Kidney epithelial cell (primary cell): ENCODE results near the gene CUZD1. TPM values are rescaled to one million over a fixed set of nuclear protein-coding genes. Genes with fewer than 3 reads are reported as not detected.
"Not testable (repeated sequence)": the region's sequence is repeated elsewhere in the genome, so short reads cannot be mapped to it uniquely, and the experiment has no call there.

ENCODE experiments used
- DNase-seq: peaks from one replicate; pipeline ENCODE4 v3.0.0-alpha.2; 2010; ENCODE audit warnings: low read depth
- H3K27me3 ChIP-seq: 2 replicates; pipeline ENCODE4 v1.6.0; 2011; ENCODE audit warnings: low read length; ENCODE audit not compliant: control insufficient read depth, insufficient read depth
- H3K36me3 ChIP-seq: 2 replicates; pipeline ENCODE4 v1.5.1; 2011; ENCODE audit warnings: low read length; ENCODE audit not compliant: control insufficient read depth, insufficient read depth
- H3K4me3 ChIP-seq: 2 replicates; pipeline ENCODE4 v1.5.1; 2011; ENCODE audit warnings: low read depth, mild to moderate bottlenecking, control low read depth, low read length
- total RNA-seq: library from RNA; depleted of rRNA; stranded (reverse); fragments of >200 nt; gene quantifications from 2 replicates; pipeline ENCODE4 v1.2.3, GENCODE V29; 2015
- TF ChIP-seq, protein P1 (sequence below): IDR thresholded peaks from 2 replicates; pipeline ENCODE4 v1.5.1; 2011; ENCODE audit warnings: mild to moderate bottlenecking, moderate library complexity, low read length, control low read depth, inconsistent platforms; ENCODE audit not compliant: insufficient read depth, poor library complexity, severe bottlenecking

CUZD1 gene
- total RNA-seq, 1 donor from 2014 or later, result 1.2 TPM

DNA sequence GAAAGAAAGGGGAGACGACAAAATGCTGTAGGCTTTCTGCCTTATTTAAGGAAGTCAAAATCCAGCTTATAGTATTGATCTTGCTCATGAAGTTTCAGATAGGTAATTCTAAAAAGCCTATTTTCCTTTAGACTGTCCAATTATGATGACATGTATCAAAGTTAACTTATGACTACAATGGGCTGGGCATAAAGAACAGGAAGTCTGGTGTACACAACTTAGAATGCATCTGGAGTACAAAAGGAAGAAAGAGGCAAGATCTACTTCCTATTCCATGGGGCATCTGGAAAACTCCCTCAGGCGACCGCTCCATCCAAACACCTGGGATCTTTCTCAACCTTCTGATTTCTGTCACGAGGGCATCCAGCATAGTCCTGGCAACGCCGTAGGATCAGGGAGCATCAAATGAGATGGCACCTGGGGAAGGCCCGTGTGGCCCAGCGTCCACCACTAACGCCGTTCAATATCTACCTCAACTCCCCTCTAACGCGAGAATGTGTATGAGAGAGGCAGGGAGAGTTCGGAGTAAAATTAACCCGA is 33.2 kb upstream of the CUZD1 start:
- TF ChIP-seq, protein P1, sequence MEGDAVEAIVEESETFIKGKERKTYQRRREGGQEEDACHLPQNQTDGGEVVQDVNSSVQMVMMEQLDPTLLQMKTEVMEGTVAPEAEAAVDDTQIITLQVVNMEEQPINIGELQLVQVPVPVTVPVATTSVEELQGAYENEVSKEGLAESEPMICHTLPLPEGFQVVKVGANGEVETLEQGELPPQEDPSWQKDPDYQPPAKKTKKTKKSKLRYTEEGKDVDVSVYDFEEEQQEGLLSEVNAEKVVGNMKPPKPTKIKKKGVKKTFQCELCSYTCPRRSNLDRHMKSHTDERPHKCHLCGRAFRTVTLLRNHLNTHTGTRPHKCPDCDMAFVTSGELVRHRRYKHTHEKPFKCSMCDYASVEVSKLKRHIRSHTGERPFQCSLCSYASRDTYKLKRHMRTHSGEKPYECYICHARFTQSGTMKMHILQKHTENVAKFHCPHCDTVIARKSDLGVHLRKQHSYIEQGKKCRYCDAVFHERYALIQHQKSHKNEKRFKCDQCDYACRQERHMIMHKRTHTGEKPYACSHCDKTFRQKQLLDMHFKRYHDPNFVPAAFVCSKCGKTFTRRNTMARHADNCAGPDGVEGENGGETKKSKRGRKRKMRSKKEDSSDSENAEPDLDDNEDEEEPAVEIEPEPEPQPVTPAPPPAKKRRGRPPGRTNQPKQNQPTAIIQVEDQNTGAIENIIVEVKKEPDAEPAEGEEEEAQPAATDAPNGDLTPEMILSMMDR, result no peak
- Histone ChIP-seq H3K4me3 (peak overlapping the region; percentile 69), H3K27me3 (no peaks in the 10 kb centered on the region), H3K36me3 (no peaks in the 10 kb centered on the region)
- DNase-seq, result no peak

DNA sequence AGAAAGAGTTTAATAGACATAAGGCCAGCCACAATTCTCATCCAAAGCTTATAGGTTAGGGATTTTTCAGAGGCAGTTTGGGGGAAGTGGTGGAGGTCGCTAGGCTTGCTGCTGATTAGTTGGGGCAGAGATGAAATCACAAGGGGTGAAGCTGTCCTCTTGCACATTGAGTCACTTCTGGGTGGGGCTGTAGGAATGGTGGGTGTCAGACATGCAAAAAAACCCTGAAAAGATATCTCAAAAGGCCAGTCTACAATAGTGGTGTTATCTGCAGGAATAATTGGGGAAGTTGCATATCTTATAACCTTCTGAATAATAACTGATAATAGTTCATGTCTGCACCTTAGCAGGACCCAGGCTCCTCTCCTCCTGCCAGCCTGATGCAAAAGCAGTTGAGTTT is 31.6 kb upstream of the CUZD1 start:
- TF ChIP-seq, protein P1, result no peak
- Histone ChIP-seq H3K4me3 (no peak overlapping the region), H3K27me3 (no peaks in the 10 kb centered on the region), H3K36me3 (no peaks in the 10 kb centered on the region)
- DNase-seq, result no peak

DNA sequence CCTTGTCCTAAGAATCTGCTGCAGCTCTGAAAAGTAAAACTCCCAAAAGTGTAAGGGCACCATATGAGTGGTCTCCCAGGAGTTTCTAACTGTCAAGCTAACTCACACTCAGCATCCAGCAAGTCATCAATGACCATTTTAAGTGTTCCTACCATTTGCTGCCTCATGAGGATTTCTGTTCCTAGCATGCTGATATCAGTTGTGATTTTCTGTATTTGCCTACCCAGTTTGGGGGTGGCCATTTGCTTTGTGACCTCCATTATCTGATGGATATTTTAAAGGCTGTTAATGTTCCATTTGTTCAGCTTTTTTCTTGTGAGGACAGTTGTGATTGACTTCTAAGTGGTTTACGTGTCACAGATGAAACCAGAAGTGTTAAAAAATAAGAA is 30.8 kb upstream of the CUZD1 start:
- no peak for DNase-seq
- Histone ChIP-seq H3K27me3 (no peaks in the 10 kb centered on the region), H3K4me3 (no peak overlapping the region), H3K36me3 (no peaks in the 10 kb centered on the region)
- TF ChIP-seq, protein P1, result no peak

DNA sequence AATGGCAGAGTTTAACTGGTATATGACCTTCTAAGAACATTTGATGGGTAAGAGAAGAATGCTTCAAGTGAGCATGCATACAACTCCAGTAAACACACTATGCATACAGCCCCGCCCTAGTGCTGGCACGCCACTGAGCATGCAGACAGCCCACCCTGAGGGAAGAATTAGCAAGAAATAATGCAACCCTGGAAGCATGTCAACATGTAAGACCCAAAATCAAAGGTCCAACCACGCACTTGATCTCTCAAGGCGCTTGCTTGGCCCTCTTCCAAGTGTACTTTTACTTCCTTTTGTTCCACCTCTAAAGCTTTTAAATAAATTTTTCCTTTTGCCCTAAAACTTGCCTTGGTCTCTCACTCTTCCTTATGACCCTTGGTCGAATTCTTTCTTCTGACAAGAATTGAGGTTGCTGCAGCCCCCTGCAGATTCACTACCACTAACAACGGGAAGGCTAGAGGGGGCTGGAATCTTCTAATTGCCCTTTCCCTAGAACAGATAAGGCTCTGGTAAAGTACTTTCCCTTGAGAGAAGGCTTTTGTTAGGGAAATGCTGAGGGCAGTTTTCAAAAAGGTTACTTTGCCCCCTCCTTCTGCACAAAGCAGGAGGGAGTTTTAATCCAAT is 30.3 kb upstream of the CUZD1 start:
- TF ChIP-seq, protein P1, result no peak
- DNase-seq, result no peak
- Histone ChIP-seq H3K27me3 (no peaks in the 10 kb centered on the region), H3K4me3 (no peak overlapping the region), H3K36me3 (no peaks in the 10 kb centered on the region)

DNA sequence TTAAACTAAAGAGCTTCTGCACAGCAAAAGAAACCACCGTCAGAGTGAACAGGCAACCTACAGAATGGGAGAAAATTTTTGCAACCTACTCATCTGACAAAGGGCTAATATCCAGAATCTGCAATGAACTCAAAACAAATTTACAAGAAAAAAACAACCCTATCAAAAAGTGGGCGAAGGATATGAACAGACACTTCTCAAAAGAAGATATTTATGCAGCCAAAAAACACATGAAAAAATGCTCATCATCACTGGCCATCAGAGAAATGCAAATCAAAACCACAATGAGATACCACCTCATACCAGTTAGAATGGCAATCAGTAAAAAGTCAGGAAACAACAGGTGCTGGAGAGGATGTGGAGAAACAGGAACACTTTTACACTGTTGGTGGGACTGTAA is 26.3 kb upstream of the CUZD1 start:
- H3K4me3 ChIP-seq, H3K36me3 ChIP-seq, H3K27me3 ChIP-seq, DNase-seq: not testable (repeated sequence)

DNA sequence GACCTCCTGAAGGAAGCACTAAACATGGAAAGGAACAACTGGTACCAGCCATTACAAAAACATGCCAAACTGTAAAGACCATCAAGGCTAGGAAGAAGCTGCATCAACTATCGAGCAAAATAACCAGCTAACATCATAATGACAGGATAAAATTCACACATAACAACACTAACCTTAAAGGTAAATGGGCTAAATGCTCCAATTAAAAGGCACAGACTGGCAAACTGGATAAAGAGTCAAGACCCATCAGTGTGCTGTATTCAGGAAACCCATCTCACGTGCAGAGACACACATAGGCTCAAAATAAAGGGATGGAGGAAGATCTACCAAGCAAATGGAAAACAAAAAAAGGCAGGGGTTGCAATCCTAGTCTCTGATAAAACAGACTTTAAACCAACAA is 23.1 kb upstream of the CUZD1 start:
- H3K4me3 ChIP-seq, DNase-seq, H3K36me3 ChIP-seq, H3K27me3 ChIP-seq: not testable (repeated sequence)

DNA sequence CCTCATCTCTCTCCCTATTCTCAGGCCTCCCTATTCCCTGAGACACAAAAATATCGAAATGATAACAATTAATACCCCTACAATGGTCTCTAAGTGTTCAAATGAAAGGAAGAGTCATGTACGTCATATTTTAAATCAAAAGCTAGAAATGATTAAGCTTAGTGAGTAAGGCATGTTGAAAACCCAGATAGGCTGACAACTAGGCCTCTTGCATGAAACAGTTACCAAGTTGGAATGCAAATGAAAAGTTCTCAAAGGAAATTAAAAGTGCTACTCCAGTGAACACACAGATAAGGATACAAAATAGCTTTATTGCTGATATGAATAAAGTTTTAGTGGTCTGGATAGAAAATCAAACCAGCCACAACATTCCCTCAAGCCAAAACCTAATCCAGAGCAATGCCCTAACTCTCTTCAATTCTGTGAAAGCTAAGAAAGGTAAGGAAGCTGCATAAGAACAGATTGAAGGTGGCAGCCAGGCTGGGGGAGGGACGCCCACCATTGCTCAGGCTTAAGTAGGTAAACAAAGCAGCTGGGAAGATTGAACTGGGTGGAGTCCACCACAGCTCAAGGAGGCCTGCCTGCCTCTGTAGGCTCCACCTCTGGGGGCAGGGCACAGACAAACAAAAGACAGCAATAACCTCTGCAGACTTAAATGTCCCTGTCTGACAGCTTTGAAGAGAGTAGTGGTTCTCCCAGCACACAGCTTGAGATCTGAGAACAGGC is 21.3 kb upstream of the CUZD1 start:
- DNase-seq, result not testable (repeated sequence)

More for the DNA sequence above, 21.3 kb upstream of the CUZD1 start:
- not testable (repeated sequence) for H3K4me3 ChIP-seq, H3K36me3 ChIP-seq, H3K27me3 ChIP-seq
